ENCODE data around the gene TRPC4. TPM values are rescaled to one million over a fixed set of nuclear protein-coding genes. Genes with fewer than 3 reads are reported as not detected.

TRPC4 gene
- total RNA-seq, 6 experiments from 2014 or later: 0.07 to 0.74 (median 0.46) TPM; not detected in 2

DNA sequence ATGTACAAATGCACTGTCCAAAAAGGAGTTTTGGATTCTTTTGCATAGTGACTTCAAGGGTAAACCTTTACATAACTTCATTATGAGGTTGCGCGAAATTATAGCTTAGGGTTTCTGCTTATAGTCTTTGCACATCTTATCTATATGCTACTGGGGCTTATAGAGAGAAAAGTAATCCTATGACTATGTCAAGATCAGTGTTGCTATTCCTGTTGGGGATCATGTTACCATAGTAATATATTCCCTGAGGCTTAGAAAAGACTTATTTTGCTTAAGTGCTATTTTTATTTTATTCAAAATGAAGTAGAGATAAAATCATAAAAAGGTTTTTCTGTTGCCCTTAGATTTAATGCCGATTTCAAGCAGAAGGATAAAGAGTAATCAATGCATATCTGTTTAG lies 256.3 kb downstream of the TRPC4 start:
- Histone ChIP-seq H3K4me1 (no peaks in the 10 kb centered on the region), H3K27ac (no peak overlapping the region), H3K9me3 (no peaks in the 10 kb centered on the region), H3K36me3 (no peaks in the 10 kb centered on the region), H3K27me3 (no peaks in the 10 kb centered on the region), H3K4me3 (no peak overlapping the region)
- TF ChIP-seq, protein P1, sequence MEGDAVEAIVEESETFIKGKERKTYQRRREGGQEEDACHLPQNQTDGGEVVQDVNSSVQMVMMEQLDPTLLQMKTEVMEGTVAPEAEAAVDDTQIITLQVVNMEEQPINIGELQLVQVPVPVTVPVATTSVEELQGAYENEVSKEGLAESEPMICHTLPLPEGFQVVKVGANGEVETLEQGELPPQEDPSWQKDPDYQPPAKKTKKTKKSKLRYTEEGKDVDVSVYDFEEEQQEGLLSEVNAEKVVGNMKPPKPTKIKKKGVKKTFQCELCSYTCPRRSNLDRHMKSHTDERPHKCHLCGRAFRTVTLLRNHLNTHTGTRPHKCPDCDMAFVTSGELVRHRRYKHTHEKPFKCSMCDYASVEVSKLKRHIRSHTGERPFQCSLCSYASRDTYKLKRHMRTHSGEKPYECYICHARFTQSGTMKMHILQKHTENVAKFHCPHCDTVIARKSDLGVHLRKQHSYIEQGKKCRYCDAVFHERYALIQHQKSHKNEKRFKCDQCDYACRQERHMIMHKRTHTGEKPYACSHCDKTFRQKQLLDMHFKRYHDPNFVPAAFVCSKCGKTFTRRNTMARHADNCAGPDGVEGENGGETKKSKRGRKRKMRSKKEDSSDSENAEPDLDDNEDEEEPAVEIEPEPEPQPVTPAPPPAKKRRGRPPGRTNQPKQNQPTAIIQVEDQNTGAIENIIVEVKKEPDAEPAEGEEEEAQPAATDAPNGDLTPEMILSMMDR (IDR thresholded peaks at IDR 0.05): no peak
- TF ChIP-seq POLR2A (IDR thresholded peaks at IDR 0.05): no peak
- no peak for ATAC-seq
- no peak for DNase-seq
- intact Hi-C loops (cut with DNase I): no loop called here
- WGBS (ENCODE audit: insufficient coverage, low coverage, low lambda C conversion rate, missing lambda C conversion rate): 76% methylated on average over 3 of the region's 3 CpGs

DNA sequence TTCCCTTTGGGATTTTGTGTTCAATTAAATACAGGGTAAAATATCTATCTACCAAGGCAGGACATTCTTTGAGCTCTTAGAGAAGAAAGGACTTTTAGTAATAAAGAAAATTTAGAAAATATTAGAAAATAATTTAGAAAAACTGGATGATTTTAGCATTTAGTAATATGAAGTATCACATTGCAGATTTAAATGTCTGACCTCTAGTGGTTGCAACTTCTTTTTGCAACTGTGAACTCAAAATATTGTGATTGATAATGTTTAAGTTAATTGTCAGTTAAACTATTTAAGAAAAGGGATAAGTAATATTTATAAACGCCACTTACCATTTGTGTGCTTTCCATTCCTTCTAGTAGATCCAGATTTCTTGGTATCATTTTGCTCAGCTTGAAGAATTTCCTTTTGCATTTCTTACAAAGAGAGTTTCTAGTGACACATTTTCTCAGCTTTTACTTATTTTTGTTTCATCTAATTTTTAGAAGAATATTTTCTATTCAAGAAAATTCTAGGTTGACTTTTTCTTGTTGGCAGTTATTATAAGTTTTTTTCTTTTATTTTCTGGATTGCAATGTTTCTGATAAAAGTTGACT lies 260.7 kb downstream of the TRPC4 start:
- Histone ChIP-seq H3K4me1 (no peaks in the 10 kb centered on the region), H3K9me3 (no peaks in the 10 kb centered on the region), H3K36me3 (no peaks in the 10 kb centered on the region), H3K27me3 (no peaks in the 10 kb centered on the region), H3K27ac (no peak overlapping the region), H3K4me3 (no peak overlapping the region)
- 25% methylated on average over 1 of the region's 1 CpG for WGBS (ENCODE audit: insufficient coverage, low coverage, low lambda C conversion rate, missing lambda C conversion rate)
- ATAC-seq (no peak), DNase-seq (no peak)
- intact Hi-C loops (cut with DNase I): no loop called here
- TF ChIP-seq POLR2A (IDR thresholded peaks at IDR 0.05): no peak
- TF ChIP-seq, protein P1 (IDR thresholded peaks at IDR 0.05): peak; percentile 14 to 45 (median 40)

DNA sequence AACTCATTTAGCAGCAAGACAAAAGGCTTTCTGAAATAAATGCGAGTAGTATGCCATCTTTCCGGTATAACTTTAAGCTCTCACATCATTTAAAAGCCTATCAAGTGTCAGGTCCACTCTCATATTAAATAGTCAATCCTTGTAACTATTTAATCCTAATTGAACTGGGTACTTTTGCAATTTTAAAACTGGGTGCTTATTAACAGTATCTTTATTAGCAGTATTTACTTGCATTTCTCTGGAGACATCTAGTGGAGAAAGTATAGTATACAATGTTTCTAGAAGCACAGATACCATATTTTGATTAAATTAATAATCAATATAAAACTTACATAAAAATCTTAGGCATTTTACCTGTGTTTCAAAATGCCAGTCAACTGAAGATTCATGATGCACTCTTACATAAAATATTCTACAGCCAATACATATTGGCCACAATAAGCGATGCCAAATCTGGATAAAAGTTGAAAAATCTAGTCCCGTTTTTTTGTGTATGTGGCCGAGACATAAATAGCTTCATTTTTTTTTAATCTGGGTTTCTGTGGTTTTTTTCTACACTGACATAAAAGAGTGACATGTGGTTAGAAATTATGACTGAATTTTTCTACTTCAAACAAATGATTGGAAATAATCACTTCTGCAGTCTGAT lies 266.7 kb downstream of the TRPC4 start:
- DNase-seq (no peak), ATAC-seq (no peak)
- intact Hi-C loops (cut with DNase I): no loop called here

DNA sequence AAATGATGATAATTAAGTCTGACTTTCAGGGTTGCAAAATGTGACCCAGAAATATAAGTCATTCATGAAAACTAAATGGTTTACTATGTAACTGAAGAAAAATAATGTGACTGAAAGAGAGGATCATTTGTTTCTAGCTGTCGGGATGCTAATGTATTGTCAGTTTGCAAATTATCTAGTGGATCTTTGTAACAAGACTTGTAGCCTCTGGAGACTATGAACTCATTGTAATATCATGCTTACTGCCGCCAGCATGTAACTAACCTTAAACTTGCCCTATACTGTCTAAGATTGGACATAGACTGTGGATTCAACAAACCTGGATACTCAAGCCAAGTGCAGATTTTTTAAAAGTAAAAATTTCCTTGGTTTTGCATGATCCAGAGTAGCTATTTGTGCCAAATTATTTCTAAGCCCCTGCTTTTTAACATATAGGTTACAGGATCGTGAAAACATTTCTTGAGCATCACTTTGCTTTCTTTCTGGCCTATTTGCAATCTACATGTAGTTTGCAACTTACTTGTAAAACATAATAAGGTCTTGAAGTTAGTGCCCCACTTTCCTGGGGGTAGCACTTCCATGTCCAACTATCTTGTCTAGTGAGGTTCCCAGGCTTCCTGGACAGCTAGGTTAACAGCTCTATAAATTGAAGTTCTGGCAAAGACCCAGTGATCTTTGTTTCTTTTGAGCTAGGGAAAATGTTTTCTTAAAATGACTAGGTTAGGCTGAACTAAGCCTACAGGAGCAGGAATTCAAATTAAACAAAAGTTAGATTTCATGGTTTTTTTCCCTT lies 267.7 kb downstream of the TRPC4 start:
- TF ChIP-seq POLR2A (IDR thresholded peaks at IDR 0.05): no peak
- TF ChIP-seq, protein P1 (IDR thresholded peaks at IDR 0.05): no peak
- ATAC-seq (no peak), DNase-seq (no peak)
- no peak overlapping the region for H3K4me3 ChIP-seq
- no peaks in the 10 kb centered on the region for H3K9me3 ChIP-seq
- 40% methylated on average over 3 of the region's 3 CpGs for WGBS (ENCODE audit: insufficient coverage, low coverage, low lambda C conversion rate, missing lambda C conversion rate)
- H3K27ac ChIP-seq: no peak overlapping the region
- no peaks in the 10 kb centered on the region for H3K27me3 ChIP-seq
- no peaks in the 10 kb centered on the region for H3K4me1 ChIP-seq
- intact Hi-C loops (cut with DNase I): no loop called here
- no peaks in the 10 kb centered on the region for H3K36me3 ChIP-seq

More for the DNA sequence above, 266.7 kb downstream of the TRPC4 start:
- no peak for TF ChIP-seq POLR2A (IDR thresholded peaks at IDR 0.05)
- TF ChIP-seq, protein P1 (IDR thresholded peaks at IDR 0.05): peak; percentile 23 to 53 (median 46)
- Histone ChIP-seq H3K27me3 (no peaks in the 10 kb centered on the region), H3K27ac (no peak overlapping the region), H3K4me1 (no peaks in the 10 kb centered on the region), H3K9me3 (no peaks in the 10 kb centered on the region), H3K4me3 (no peak overlapping the region), H3K36me3 (no peaks in the 10 kb centered on the region)
- 53% methylated on average over 5 of the region's 5 CpGs for WGBS (ENCODE audit: insufficient coverage, low coverage, low lambda C conversion rate, missing lambda C conversion rate)
